Posterior vena cava (tissue), 2 donors: ENCODE results near the gene CKMT1A. TPM values are rescaled to one million over a fixed set of nuclear protein-coding genes. Genes with fewer than 3 reads are reported as not detected.
"Not testable (repeated sequence)": the region's sequence is repeated elsewhere in the genome, so short reads cannot be mapped to it uniquely, and the experiment has no call there.

ENCODE experiments used
- DNase-seq: peaks from one replicate; pipeline ENCODE4 v3.0.0-alpha.2; 2020; ENCODE audit warnings: low spot score
- intact Hi-C, 2 donors: fragments of 100-400 bp; cut with DNase I; formaldehyde crosslinking; loops; one replicate each; pipeline versions ENCODE4 v1.14.1 to v1.14.2; 2022 to 2023
- total RNA-seq, 2 donors: library from RNA; stranded (reverse); fragmentation: NEBNext Ultra II Directional; extraction: Animal tissue kit (Norgen Biotek cat#: 25700); gene quantifications; one replicate each; pipeline ENCODE4 v1.2.1, GENCODE V29; 2021
- donor health status: DM: yes; HTN: yes; CAD: no.
- donor health status: DM: yes; HTN: yes; CAD: no.

The CKMT1A gene
- total RNA-seq, 2 donors from 2014 or later: not detected

DNA sequence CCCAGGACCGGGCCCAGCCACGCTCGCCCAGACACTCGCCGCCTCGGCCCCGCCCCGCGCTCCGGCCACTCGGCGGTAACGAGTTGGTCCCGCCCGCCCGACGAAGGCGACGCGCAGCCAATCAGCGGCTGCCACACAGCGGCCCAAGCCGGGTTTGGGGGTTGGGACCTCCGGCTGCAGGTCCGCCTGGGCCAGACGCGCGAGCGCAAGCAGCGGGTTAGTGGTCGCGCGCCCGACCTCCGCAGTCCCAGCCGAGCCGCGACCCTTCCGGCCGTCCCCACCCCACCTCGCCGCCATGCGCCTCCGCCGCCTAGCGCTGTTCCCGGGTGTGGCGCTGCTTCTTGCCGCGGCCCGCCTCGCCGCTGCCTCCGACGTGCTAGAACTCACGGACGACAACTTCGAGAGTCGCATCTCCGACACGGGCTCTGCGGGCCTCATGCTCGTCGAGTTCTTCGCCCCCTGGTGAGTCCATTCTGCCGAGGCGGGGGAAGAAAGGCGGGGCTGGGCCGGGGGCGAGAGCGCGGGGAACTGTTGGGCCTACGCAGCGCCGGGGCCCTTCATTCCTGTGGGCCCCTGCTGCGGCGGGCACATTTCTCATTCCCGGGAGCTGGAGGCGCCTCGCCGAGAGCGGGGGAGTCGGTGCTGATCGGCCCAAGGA, 52.7 kb downstream of the CKMT1A start, which contains the start of gene PDIA3:
TSS of gene PDIA3 (plus strand) at position 194 of the 658 bp plus-strand sequence. CDS start at position 296, 102 bp downstream.
- intact Hi-C loops: not testable (repeated sequence)
- peak; percentile 98 for DNase-seq

DNA sequence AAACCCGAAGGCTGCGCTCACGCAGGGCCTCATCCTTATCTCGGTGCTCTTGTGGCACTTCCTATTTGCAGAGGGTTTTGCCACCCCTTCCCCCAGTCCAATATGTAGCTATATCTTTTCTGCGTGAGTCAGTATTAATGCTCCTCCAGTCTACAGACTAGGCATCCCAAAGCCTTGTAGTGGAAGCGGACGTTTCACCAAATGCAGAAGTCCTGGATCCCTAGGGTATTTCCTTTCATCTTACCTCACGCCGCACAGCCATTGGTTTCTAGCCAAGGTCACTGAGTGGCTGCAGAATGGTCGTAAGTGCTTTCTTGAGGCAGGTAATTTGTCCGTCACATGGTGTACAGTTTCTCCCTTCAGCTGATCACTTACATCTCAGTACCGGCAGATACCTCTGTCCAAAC, 53.2 kb downstream of the CKMT1A start:
- intact Hi-C loops, DNase-seq: not testable (repeated sequence)

DNA sequence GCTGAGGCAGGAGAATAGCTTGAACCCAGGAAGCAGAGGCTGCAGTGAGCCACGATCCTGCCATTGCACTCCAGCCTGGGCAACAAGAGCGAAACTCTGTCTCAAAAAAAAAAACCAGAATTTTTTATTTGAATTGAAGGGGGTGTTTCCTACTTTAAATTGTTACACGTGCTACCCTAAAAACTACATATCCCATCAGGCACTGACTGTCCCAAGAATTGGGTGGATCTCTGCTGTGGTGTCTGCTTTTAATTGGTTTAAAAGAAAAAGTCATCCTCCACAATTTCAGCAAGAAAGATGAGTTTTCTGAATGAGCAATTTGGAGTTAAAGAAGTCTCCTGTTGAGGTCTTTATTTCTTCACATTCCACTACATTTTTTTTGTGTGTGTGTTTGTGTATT, 54.7 kb downstream of the CKMT1A start:
- no peak for DNase-seq

More for the DNA sequence above, 54.7 kb downstream of the CKMT1A start:
- intact Hi-C loops: no loop called here

Other genes starting within 250 kb of the CKMT1A start
- 10 to 100 TPM; 30.5 to 35.7 TPM for gene TP53BP1, start 200.7 kb upstream of the CKMT1A start, total RNA-seq
- gene MAP1A, start 176.3 kb upstream of the CKMT1A start, total RNA-seq: 10 to 100 TPM; 66.8 to 67.7 TPM
- 10 to 100 TPM; 22.7 to 31.5 TPM for gene PPIP5K1, start 103.7 kb upstream of the CKMT1A start, total RNA-seq
- not detected for gene CKMT1B, start 99.8 kb upstream of the CKMT1A start, total RNA-seq
- under 1 TPM; 0.19 to 0.56 TPM for gene STRC, start 75.1 kb upstream of the CKMT1A start, total RNA-seq
- gene CATSPER2, start 45.0 kb upstream of the CKMT1A start, total RNA-seq: 1 to 10 TPM; 3.1 to 3.2 TPM
- gene PDIA3, start 52.6 kb downstream of the CKMT1A start, total RNA-seq: 100 to 1,000 TPM; 258 to 368 TPM
- gene ELL3, start 83.1 kb downstream of the CKMT1A start, total RNA-seq: 1 to 10 TPM; 2.2 TPM
- 100 to 1,000 TPM; 618 to 766 TPM for gene SERF2, start 98.5 kb downstream of the CKMT1A start, total RNA-seq
- not detected for gene SERINC4, start 106.4 kb downstream of the CKMT1A start, total RNA-seq
- 10 to 100 TPM; 11.3 to 11.9 TPM for gene HYPK, start 106.7 kb downstream of the CKMT1A start, total RNA-seq
- gene MFAP1, start 130.8 kb downstream of the CKMT1A start, total RNA-seq: 10 to 100 TPM; 16.6 to 17.7 TPM
- gene WDR76, start 133.1 kb downstream of the CKMT1A start, total RNA-seq: 1 to 10 TPM; 3.9 to 6.2 TPM